CD4-positive, alpha-beta memory T cell (primary cell): ENCODE results near the gene FNBP1L. TPM values are rescaled to one million over a fixed set of nuclear protein-coding genes. Genes with fewer than 3 reads are reported as not detected.
"Not testable (repeated sequence)": the region's sequence is repeated elsewhere in the genome, so short reads cannot be mapped to it uniquely, and the experiment has no call there.

ENCODE experiments used
- CTCF ChIA-PET: fragments of 350-600 bp; sonication (Branson Sonifier 250); formaldehyde crosslinking; loops from one replicate; lab custom pipeline; 2021; ENCODE audit warnings: inconsistent platforms; ENCODE audit not compliant: partially characterized antibody; lab: Charles Lee
- POLR2A ChIA-PET: fragments of 350-600 bp; sonication (Branson Sonifier 250); formaldehyde crosslinking; loops from one replicate; lab custom pipeline; 2021; ENCODE audit not compliant: partially characterized antibody; lab: Charles Lee
- DNase-seq, 5 donors: peaks; one replicate each; pipeline versions ENCODE4 v3.0.0 to v3.0.0-alpha.2; 2020 to 2022; ENCODE audit warnings: mixed read lengths in 1 of 5
- H3K27ac ChIP-seq: one replicate; pipeline ENCODE4 v1.7.0; 2013; ENCODE audit warnings: low read depth, low read length
- H3K27me3 ChIP-seq: 2 replicates; pipeline ENCODE4 v1.7.0; 2013; ENCODE audit warnings: mild to moderate bottlenecking, low read length, moderate library complexity; ENCODE audit not compliant: insufficient read depth
- H3K36me3 ChIP-seq: 2 replicates; pipeline ENCODE4 v1.7.0; 2013; ENCODE audit warnings: mild to moderate bottlenecking, low read length, moderate library complexity; ENCODE audit not compliant: insufficient read depth
- H3K4me1 ChIP-seq: 2 replicates; pipeline ENCODE4 v1.7.0; 2013; ENCODE audit warnings: mild to moderate bottlenecking, low read length, moderate library complexity; ENCODE audit not compliant: insufficient read depth
- H3K4me3 ChIP-seq, 2 donors: one replicate each; pipeline ENCODE4 v1.7.0; 2013; ENCODE audit warnings: low read length in 2 of 2, mild to moderate bottlenecking in 1 of 2
- H3K9me3 ChIP-seq, 2 donors: one replicate each; pipeline ENCODE4 v1.7.0; 2013; ENCODE audit warnings: low read length in 2 of 2, control low read depth in 1 of 2; ENCODE audit not compliant: control insufficient read depth in 1 of 2
- H3K27ac Mint-ChIP-seq, 7 donors: one replicate each; pipeline ENCODE4 v1.8.0; 2020 to 2021; ENCODE audit warnings: mixed read lengths in 7 of 7, mild to moderate bottlenecking in 6 of 7, inconsistent platforms in 3 of 7, moderate library complexity in 3 of 7
- H3K27me3 Mint-ChIP-seq, 2 donors: one replicate each; pipeline ENCODE4 v1.8.0; 2020 to 2021; ENCODE audit warnings: mixed read lengths in 2 of 2
- H3K36me3 Mint-ChIP-seq, 2 donors: one replicate each; pipeline ENCODE4 v1.8.0; 2020 to 2021; ENCODE audit warnings: mixed read lengths in 2 of 2, inconsistent platforms in 1 of 2, mild to moderate bottlenecking in 1 of 2
- H3K4me1 Mint-ChIP-seq, 4 donors: one replicate each; pipeline ENCODE4 v1.8.0; 2020 to 2021; ENCODE audit warnings: mixed read lengths in 4 of 4, mild to moderate bottlenecking in 1 of 4
- H3K4me3 Mint-ChIP-seq, 8 donors: one replicate each; pipeline ENCODE4 v1.8.0; 2020 to 2021; ENCODE audit warnings: mixed read lengths in 8 of 8, mild to moderate bottlenecking in 7 of 8, moderate library complexity in 6 of 8, inconsistent platforms in 3 of 8
- H3K9me3 Mint-ChIP-seq, 8 donors: one replicate each; pipeline ENCODE4 v1.8.0; 2020 to 2021; ENCODE audit warnings: mixed read lengths in 8 of 8, mild to moderate bottlenecking in 5 of 8, inconsistent platforms in 3 of 8, moderate library complexity in 1 of 8
- intact Hi-C: fragments of 100-400 bp; cut with micrococcal nuclease; formaldehyde crosslinking; loops from one replicate; pipeline ENCODE4 v1.15.1; 2023
- polyA plus RNA-seq, 2 donors: library from polyadenylated mRNA; unstranded; fragments of 300-500 nt; fragmentation: Illumina TruSeq; gene quantifications; one replicate each; pipeline ENCODE4 v1.2.3, GENCODE V29; 2021
- total RNA-seq, 2 experiments: library from RNA; stranded (reverse); gene quantifications; one replicate each; pipeline ENCODE4 v1.2.3, GENCODE V29; 2021

The FNBP1L gene
- total and polyA plus RNA-seq, 4 experiments from 2014 or later: 0.53 to 2.2 (median 1.6) TPM

DNA sequence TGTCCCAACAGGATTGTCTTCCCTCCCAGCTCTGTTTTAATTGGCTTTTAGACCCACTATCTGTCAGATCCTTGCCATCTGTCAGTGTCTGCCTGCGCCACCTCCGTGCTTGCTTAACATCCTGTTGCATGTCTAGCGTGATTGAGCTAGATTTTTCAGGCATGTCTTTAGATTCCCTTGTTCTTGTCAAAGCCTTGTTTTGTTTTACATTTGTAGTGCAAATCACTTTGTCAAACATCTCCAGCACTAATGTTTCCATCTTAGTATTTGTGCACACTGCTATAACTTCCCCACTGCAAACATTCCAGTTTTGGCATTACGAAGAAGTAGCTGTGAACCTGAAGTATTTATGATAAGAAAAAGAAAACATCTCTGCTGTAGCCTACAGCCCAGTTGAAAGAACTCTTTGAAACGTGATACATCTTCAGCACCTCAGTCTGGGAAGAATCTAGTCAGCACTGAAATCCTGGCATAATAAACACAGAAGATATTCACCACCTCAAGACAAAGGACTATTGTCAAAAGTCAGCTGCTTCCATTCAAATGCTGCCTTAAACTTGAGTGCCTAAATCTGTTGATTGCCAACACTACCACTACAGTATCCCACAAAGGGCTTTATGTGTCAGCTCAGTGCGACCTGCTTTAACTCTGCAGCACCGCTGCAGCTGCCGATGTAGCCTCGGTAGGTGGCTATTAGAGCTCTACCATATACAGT lies 105.0 kb downstream of the FNBP1L start:
- Mint-ChIP-seq H3K4me3 (no peak overlapping the region), H3K27ac (peak overlapping the region in 1 of 7 donors; percentile 2), H3K4me1 (peaks cover 6 to 7% (median 7%) of the 10 kb centered on the region in 4 donors), H3K9me3 (no peaks in the 10 kb centered on the region), H3K36me3 (peaks cover 0 to 8% of the 10 kb centered on the region in 2 donors), H3K27me3 (peaks cover 0 to 5% of the 10 kb centered on the region in 2 donors)
- H3K27ac ChIP-seq: no peak overlapping the region
- ChIA-PET CTCF (no interaction called here), POLR2A (no interaction called here)
- no peaks in the 10 kb centered on the region for H3K9me3 ChIP-seq
- intact Hi-C loops: no loop called here
- peaks cover 9% of the 10 kb centered on the region for H3K4me1 ChIP-seq
- no peak overlapping the region for H3K4me3 ChIP-seq
- H3K27me3 ChIP-seq: no peaks in the 10 kb centered on the region
- no peaks in the 10 kb centered on the region for H3K36me3 ChIP-seq
- DNase-seq: no peak

DNA sequence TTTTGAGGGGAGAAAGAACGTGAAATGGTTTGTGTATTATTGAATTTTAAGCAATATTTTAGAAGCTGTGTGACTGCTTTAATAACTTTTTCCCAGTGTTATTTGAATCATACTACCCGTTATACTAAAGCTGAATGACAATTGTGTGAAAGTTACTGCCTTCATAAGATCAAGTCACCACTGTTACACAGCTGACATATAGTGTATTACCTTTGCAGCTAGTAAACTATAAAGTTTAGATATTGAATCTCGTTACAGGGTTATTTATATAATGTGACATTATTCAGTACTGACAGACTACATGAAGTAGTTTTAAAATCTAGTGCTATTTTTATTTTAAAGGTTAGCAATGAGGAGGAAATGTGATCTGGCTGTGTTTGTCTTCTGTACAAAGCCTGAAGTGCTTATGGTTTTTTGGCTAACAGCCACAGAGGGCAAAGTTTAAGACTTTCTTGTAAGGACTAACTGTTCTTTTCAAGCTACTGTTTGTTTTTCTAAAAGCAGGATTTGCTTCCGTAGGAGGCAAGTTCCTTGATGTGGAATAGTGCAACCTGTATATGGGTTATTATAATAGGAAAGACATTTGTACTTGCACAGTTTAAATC lies 106.1 kb downstream of the FNBP1L start:
- H3K9me3 Mint-ChIP-seq, H3K4me3 ChIP-seq, H3K27ac ChIP-seq, H3K36me3 ChIP-seq, POLR2A ChIA-PET, H3K27me3 ChIP-seq, H3K27ac Mint-ChIP-seq, H3K27me3 Mint-ChIP-seq, DNase-seq, intact Hi-C loops, CTCF ChIA-PET, H3K9me3 ChIP-seq, H3K4me1 Mint-ChIP-seq, H3K4me3 Mint-ChIP-seq, H3K4me1 ChIP-seq: not testable (repeated sequence)
- peaks cover 0 to 11% of the 10 kb centered on the region in 2 donors for H3K36me3 Mint-ChIP-seq

DNA sequence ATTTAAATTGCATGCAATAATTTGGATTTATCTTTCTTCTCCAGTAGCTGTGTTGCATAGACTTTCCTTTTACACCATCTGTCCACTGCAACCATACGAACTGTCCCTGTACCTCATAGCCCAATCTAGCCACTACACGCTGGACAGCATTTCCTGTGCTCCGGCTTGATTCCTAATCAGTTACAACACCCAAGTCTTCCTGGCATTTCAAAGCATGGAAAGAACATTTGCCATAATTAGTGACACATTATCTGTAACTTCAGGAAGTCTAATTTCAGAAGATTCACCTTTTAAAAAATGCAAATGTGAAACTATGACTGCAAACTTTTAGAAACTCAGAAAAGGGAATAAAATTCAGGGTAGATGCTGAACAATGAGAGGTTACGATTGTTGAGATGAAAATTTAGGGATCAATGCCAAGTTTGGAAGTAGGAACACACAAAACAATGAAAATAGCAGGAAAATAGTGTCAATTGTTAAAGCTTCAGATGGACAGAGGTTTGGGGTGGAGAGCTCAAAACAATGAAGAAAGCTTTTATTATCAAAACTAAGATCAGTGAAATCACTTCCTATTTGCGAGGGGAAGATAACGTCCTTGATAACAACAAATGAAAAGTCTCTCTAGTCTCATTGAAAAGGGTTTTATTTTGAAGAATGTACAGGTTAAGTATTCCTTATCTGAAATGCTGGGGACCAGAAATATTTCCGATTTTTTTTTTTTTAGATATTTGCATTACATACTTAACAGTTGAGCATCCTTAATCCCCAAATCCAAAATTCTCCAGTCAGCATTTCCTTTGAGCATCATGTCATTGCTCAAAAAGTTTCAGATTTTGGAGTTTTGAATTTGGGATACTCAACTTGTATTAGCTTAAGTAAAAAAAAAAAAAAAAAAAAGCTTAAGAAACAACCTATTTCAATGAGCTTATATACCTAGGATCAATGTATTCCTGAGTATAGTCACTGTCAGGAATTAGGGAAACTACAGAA lies 107.3 kb downstream of the FNBP1L start:
- no peaks in the 10 kb centered on the region for H3K9me3 Mint-ChIP-seq
- intact Hi-C loops: no loop called here
- DNase-seq: no peak
- Histone ChIP-seq H3K4me1 (peaks cover 9% of the 10 kb centered on the region), H3K9me3 (no peaks in the 10 kb centered on the region), H3K36me3 (no peaks in the 10 kb centered on the region), H3K27ac (no peak overlapping the region), H3K4me3 (no peak overlapping the region), H3K27me3 (no peaks in the 10 kb centered on the region)
- H3K36me3 Mint-ChIP-seq: peaks cover 0 to 11% of the 10 kb centered on the region in 2 donors
- ChIA-PET POLR2A (no interaction called here), CTCF (interaction anchor here (0.8 to 1.6 kb wide), 2 partner anchors 8 to 70 kb away, joined by 3 read pairs; no protein-coding TSS in a partner anchor)
- H3K27me3 Mint-ChIP-seq: peaks cover 0 to 5% of the 10 kb centered on the region in 2 donors
- peak overlapping the region in 1 of 8 donors; percentile 20 for H3K4me3 Mint-ChIP-seq
- H3K4me1 Mint-ChIP-seq: peaks cover 6 to 7% (median 7%) of the 10 kb centered on the region in 4 donors
- H3K27ac Mint-ChIP-seq: no peak overlapping the region

DNA sequence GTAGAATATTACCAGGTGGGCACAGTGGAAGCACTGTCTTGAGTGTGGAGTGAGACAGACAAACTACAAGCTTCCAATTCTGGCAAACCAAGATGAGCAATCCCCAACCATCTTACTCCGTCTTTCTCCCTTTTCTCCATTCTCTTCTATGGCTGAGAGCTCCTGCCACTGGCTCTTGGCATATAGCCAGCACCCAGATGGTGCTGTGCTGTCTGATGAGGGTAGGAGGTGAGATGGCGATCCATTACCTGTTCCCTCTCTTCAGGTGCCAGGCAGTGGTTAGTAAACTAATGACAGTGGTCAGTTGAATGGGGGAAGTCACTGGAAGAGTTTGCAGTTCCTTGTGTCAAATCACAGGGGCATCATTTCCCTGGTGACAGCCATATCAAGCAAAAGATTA lies 108.4 kb downstream of the FNBP1L start:
- no peaks in the 10 kb centered on the region for H3K36me3 ChIP-seq
- no peak overlapping the region for H3K27ac Mint-ChIP-seq
- H3K27me3 Mint-ChIP-seq: peaks cover 0 to 5% of the 10 kb centered on the region in 2 donors
- peaks cover 6 to 7% (median 7%) of the 10 kb centered on the region in 4 donors for H3K4me1 Mint-ChIP-seq
- no peak overlapping the region for H3K4me3 ChIP-seq
- intact Hi-C loops: no loop called here
- no peak overlapping the region for H3K4me3 Mint-ChIP-seq
- no peaks in the 10 kb centered on the region for H3K9me3 Mint-ChIP-seq
- CTCF ChIA-PET: interaction anchor here (1.6 kb wide), 1 partner anchor 9 kb away, joined by 3 read pairs; no protein-coding TSS in a partner anchor
- POLR2A ChIA-PET: no interaction called here
- no peak for DNase-seq
- no peak overlapping the region for H3K27ac ChIP-seq
- no peaks in the 10 kb centered on the region for H3K9me3 ChIP-seq
- peaks cover 0 to 11% of the 10 kb centered on the region in 2 donors for H3K36me3 Mint-ChIP-seq
- H3K4me1 ChIP-seq: peaks cover 9% of the 10 kb centered on the region
- no peaks in the 10 kb centered on the region for H3K27me3 ChIP-seq

DNA sequence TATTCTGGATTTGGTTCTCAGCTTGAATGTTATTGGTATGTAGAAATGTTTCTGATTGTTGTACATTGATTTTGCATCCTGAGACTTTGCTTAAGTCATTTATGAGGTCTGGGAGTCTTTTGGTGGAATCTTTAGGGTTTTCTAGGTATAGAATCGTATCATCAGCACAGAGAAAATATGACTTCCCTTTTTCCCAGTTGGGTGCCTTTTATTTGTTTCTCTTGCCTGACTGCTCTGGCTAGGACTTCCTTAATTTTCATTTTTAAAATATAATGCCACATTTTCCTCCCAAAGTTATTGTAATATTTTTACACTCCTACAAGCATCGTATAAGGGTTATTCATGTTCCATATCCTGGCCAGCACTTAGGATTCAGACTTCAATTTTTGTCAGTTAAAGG lies 111.1 kb downstream of the FNBP1L start:
- intact Hi-C loops: no loop called here
- Histone ChIP-seq H3K27me3 (no peaks in the 10 kb centered on the region), H3K36me3 (no peaks in the 10 kb centered on the region), H3K27ac (no peak overlapping the region), H3K9me3 (no peaks in the 10 kb centered on the region), H3K4me1 (peaks cover 9% of the 10 kb centered on the region), H3K4me3 (no peak overlapping the region)
- no peaks in the 10 kb centered on the region for H3K27me3 Mint-ChIP-seq
- H3K4me3 Mint-ChIP-seq: no peak overlapping the region
- H3K4me1 Mint-ChIP-seq: peaks cover 6 to 7% (median 7%) of the 10 kb centered on the region in 4 donors
- POLR2A ChIA-PET: no interaction called here
- H3K36me3 Mint-ChIP-seq: peaks cover 0 to 3% of the 10 kb centered on the region in 2 donors
- no peak for DNase-seq
- H3K27ac Mint-ChIP-seq: no peak overlapping the region
- no peaks in the 10 kb centered on the region for H3K9me3 Mint-ChIP-seq
- CTCF ChIA-PET: no interaction called here

DNA sequence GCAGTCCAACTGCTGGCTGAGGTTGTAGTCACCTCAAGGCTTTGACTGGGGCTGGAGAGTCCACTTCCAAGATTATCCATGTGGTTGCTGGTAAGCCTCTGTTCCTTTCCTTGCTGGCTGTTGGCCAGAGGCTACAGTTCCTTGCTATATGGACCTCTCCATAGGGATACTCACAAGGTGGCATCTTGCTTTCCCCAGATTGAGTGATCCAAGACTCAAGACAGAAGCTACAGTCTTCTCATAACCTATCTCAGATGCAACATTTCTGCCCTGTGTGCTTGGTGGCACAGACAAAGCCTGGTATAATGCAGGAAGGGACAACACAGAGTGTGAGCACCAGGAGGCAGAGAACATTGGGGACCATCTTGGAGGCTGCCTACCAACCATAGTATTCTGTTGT lies 111.8 kb downstream of the FNBP1L start:
- H3K4me1 ChIP-seq: peaks cover 9% of the 10 kb centered on the region
- Mint-ChIP-seq H3K9me3 (no peaks in the 10 kb centered on the region), H3K27ac (no peak overlapping the region), H3K36me3 (peaks cover 0 to 3% of the 10 kb centered on the region in 2 donors), H3K4me1 (peaks cover 4 to 7% (median 6%) of the 10 kb centered on the region in 4 donors), H3K4me3 (no peak overlapping the region), H3K27me3 (no peaks in the 10 kb centered on the region)
- H3K36me3 ChIP-seq: no peaks in the 10 kb centered on the region
- no peak for DNase-seq
- intact Hi-C loops: no loop called here
- no peaks in the 10 kb centered on the region for H3K9me3 ChIP-seq
- ChIA-PET CTCF (no interaction called here), POLR2A (no interaction called here)
- H3K27me3 ChIP-seq: no peaks in the 10 kb centered on the region
- H3K27ac ChIP-seq: no peak overlapping the region
- H3K4me3 ChIP-seq: no peak overlapping the region
